Measurements from ENCODE around the gene CHST2. TPM values are rescaled to one million over a fixed set of nuclear protein-coding genes. Genes with fewer than 3 reads are reported as not detected.

CHST2 gene
- polyA plus RNA-seq, 1 donor (not counting 4 experiments of a cell fraction or from before 2014, with no cell fraction given): 1.6 TPM

- Histone ChIP-seq H3K36me3 (ENCODE audit: control insufficient read depth in 2 of 2, extremely low read depth in 1 of 2, insufficient read depth in 2 of 2, low read length in 2 of 2) (no peaks in the 10 kb centered on the region), H2AFZ (ENCODE audit: control insufficient read depth, low read length) (no peak overlapping the region), H3K4me1 (ENCODE audit: control insufficient read depth, extremely low read depth, insufficient read depth, low read length) (peaks cover 24% of the 10 kb centered on the region), H3K79me2 (ENCODE audit: control insufficient read depth, insufficient read depth, low read length) (no peaks in the 10 kb centered on the region), H3K9me3 (ENCODE audit: control insufficient read depth, low read depth, low read length) (no peaks in the 10 kb centered on the region), H4K20me1 (ENCODE audit: control insufficient read depth, extremely low read depth, insufficient read depth, low read length) (no peaks in the 10 kb centered on the region), H3K4me2 (ENCODE audit: control insufficient read depth, extremely low read depth, insufficient read depth, low read depth, low read length) (no peak overlapping the region), H3K9me1 (ENCODE audit: control insufficient read depth, extremely low read depth, insufficient read depth, low read length) (no peaks in the 10 kb centered on the region), H3K4me3 (ENCODE audit: control insufficient read depth in 2 of 3, extremely low read depth in 1 of 3, insufficient read depth in 2 of 3, low read depth in 1 of 3, low read length in 3 of 3) (no peak overlapping the region), H3K27me3 (ENCODE audit: control insufficient read depth, extremely low read depth, insufficient read depth, low read length) (no peaks in the 10 kb centered on the region), H3K27ac (ENCODE audit: control insufficient read depth, insufficient read depth, low read length) (no peak overlapping the region), H3K9ac (ENCODE audit: control insufficient read depth, extremely low read depth, insufficient read depth, low read length) (no peak overlapping the region)
- dilution Hi-C loops (cut with MboI; ENCODE audit: extremely low pct_ligation_motif_present, low sequenced_read_pairs): no loop called here
- TF ChIP-seq EZH2 (IDR thresholded peaks at IDR 0.05; ENCODE audit: low read length): no peak
- no peak for TF ChIP-seq CTCF (optimal IDR thresholded peaks at IDR 0.05 in 1 of 3, IDR thresholded peaks at IDR 0.05 in 1 of 3, conservative IDR thresholded peaks at IDR 0.05 in 1 of 3; ENCODE audit: extremely low read depth in 1 of 3, insufficient read depth in 2 of 3, low read length in 3 of 3)
- no peak for FAIRE-seq
- DNase-seq (ENCODE audit: low read depth, low spot score): no peak
Observed at GRCh38 chr3:143170676-143171075, 51.1 kb downstream of the CHST2 start.

GRCh38 chr3:143171141-143171980, 51.8 kb downstream of the CHST2 start:
- H3K79me2 ChIP-seq (ENCODE audit: control insufficient read depth, insufficient read depth, low read length): no peaks in the 10 kb centered on the region
- no peak overlapping the region for H2AFZ ChIP-seq (ENCODE audit: control insufficient read depth, low read length)
- peaks cover 20% of the 10 kb centered on the region for H3K4me1 ChIP-seq (ENCODE audit: control insufficient read depth, extremely low read depth, insufficient read depth, low read length)
- H3K36me3 ChIP-seq (ENCODE audit: control insufficient read depth in 2 of 2, extremely low read depth in 1 of 2, insufficient read depth in 2 of 2, low read length in 2 of 2): no peaks in the 10 kb centered on the region
- FAIRE-seq (no peak), DNase-seq (ENCODE audit: low read depth, low spot score) (no peak)
- H3K4me2 ChIP-seq (ENCODE audit: control insufficient read depth, extremely low read depth, insufficient read depth, low read depth, low read length): no peak overlapping the region
- H3K9ac ChIP-seq (ENCODE audit: control insufficient read depth, extremely low read depth, insufficient read depth, low read length): no peak overlapping the region
- dilution Hi-C loops (cut with MboI; ENCODE audit: extremely low pct_ligation_motif_present, low sequenced_read_pairs): no loop called here
- no peak for TF ChIP-seq CTCF (optimal IDR thresholded peaks at IDR 0.05 in 1 of 3, IDR thresholded peaks at IDR 0.05 in 1 of 3, conservative IDR thresholded peaks at IDR 0.05 in 1 of 3; ENCODE audit: extremely low read depth in 1 of 3, insufficient read depth in 2 of 3, low read length in 3 of 3)
- H3K9me3 ChIP-seq (ENCODE audit: control insufficient read depth, low read depth, low read length): no peaks in the 10 kb centered on the region
- no peak overlapping the region for H3K27ac ChIP-seq (ENCODE audit: control insufficient read depth, insufficient read depth, low read length)
- no peaks in the 10 kb centered on the region for H3K27me3 ChIP-seq (ENCODE audit: control insufficient read depth, extremely low read depth, insufficient read depth, low read length)
- no peaks in the 10 kb centered on the region for H3K9me1 ChIP-seq (ENCODE audit: control insufficient read depth, extremely low read depth, insufficient read depth, low read length)
- H4K20me1 ChIP-seq (ENCODE audit: control insufficient read depth, extremely low read depth, insufficient read depth, low read length): no peaks in the 10 kb centered on the region
- no peak overlapping the region for H3K4me3 ChIP-seq (ENCODE audit: control insufficient read depth in 2 of 3, extremely low read depth in 1 of 3, insufficient read depth in 2 of 3, low read depth in 1 of 3, low read length in 3 of 3)
